Stimulated activated CD4-positive, alpha-beta T cell treated with anti-CD3 and anti-CD28 coated beads, Interleukin-2, amount 100 ng/mL, for 24 hours (primary cell): ENCODE data around the gene ADGRE1.

Source experiments
- DNase-seq, 2 donors: peaks; one replicate each; pipeline ENCODE4 v3.0.0-alpha.2; 2020

The ADGRE1 gene

DNA sequence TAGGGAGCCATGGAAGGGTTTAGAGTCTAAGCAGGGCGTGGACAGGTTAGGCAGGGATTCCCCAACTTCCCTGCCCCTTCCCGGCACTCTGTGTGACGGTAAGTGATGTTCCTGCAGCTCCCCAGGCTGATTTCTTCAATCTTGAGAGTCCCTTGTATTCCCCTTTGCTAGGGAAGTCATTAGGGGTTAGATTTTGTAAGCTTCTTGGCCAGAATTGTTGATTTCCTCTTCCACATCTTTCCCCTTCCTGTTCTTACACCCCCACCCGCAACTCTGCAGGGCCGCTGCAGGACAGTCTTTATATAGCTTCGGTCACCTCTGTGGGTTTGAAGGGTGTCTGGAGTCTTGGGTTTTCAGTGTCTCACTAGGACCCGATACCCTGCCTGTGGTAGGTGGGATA lies 10.6 kb upstream of the ADGRE1 start:
- no peak for DNase-seq

DNA sequence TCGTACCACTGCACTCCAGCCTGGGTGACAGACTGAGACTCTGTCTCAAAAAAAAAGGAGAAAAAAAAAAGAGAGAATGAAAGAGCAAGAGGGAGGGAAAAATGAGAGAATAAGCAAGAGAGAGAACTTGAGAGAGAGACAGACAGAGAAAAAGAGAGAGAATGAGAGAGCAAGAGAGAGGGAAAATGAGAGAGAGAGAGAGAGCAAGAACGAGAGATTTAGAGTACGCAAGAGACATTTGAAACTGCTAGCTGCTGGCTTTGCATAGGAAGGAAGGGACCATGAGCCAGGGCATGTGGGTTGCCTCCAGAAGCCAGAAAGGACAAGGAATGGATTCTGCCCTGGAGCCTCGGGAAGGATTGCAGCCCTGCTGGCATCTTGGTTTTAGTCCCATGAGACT lies 9.6 kb upstream of the ADGRE1 start:
- no peak for DNase-seq

DNA sequence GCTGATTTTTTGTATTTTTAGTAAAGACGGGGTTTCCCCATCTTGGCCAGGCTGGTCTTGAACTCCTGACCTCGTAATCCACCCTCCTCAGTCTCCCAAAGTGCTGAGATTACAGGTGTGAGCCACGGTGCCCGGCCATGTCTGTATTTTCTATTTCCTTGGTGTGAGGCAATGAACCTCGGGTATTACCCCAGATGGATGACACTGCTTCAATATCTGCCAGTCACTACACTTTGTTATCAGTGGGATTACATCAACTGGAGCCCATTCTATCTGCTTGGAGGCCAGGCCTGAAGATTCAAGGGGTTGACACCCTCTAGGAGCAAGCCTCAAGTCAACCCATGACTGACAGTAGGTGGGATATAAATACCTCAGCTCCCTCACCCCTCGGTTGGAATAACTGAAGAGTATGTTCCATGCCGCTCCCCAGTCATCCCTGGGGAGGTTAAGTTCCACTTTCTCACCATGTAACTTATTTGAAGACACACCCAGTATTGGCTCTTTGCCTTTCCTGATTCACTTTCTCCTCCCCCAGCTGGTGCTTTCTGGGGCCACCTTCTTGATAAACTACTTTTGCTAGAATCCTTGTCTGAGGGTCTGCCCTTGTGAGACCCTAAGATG lies 992 bp upstream of the ADGRE1 start:
- no peak for DNase-seq

DNA sequence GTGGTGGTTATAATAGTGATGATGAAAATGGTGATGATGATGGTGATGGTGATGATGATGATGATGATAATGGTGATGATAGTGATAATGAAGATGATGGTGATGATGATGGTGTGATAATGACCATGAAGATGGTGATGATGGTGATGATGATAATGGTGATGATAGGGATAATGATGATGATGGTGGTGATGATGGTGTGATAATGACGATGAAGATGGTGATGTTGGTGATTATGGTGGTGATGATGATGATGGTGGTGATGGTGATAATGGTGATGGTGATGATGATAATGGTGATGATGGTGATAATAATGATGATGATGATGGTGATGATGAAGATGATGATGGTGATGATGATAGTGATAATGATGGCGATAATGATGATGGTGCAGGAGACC lies 1.6 kb downstream of the ADGRE1 start:
- DNase-seq, result no peak

DNA sequence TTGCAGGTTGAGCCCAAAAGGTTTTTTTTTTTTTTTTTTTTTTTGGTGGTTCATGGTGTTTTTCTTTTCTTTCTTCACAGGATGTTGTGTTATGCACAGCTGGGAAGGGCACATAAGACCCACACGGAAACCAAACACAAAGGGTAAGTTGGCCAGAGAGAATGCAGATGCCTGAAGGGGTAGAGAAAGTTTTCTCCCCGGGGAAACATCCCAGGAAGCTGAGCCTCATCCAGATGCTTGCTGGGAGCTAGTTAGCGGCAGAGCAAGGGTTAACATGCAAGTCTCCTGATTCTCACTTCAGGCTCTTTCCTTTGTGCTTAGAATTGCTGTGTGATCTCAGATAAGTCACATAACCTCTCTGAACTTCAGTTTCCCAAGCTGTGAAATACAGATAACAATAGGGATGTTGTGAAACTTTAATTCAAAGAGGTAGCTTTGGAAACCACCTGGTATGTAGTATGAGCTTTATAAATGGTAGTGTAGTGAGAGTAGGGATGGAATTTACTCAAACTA lies 3.1 kb downstream of the ADGRE1 start:
- DNase-seq, result no peak

DNA sequence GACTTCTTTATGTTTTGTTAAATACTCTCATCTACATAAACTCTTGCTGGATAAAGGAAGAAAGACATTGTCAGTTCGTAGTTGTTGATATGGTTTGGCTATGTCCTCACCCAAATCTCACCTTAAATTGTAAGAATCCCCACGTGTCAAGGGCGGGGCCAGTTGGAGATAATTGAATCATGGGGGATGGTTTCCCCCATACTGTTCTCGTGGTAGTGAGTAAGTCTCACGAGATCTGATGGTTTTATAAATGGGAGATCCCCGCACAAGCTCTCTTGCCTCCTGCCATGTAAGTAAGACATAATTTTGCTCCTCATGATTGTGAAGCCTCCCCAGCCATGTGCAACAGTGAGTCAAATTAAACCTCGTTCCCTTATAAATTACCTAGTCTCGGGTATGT lies 3.6 kb downstream of the ADGRE1 start:
- DNase-seq, result peak; percentile 35 to 56

DNA sequence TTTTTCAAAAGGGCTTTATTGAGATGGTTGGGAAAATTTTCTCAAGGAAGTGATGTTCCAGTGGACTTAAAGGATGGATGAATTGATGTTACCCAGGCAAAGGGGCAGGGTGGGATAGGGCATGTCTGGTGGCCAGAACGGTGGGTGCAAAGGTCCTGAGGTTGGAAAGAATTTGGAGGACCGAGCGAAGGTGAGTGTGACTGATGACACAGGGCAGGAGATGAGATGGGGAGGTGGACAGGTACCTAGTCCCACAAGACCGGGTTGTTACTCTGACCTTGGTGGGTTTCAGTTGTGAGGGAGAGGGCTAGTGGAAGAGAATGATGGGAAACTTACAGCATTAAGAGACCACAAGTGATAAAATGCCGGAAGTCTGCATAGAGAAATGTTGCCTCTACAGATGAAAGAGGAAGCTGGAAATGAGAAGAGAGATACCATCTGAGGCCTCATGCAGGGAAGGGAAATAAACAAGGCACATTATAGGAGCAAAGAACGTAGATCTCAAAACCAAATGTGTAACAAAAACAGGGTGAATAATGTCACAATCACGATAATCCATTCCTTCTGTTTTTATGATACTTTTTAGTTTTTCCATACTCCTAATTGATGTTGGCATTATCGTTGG lies 4.5 kb downstream of the ADGRE1 start:
- DNase-seq, result no peak

DNA sequence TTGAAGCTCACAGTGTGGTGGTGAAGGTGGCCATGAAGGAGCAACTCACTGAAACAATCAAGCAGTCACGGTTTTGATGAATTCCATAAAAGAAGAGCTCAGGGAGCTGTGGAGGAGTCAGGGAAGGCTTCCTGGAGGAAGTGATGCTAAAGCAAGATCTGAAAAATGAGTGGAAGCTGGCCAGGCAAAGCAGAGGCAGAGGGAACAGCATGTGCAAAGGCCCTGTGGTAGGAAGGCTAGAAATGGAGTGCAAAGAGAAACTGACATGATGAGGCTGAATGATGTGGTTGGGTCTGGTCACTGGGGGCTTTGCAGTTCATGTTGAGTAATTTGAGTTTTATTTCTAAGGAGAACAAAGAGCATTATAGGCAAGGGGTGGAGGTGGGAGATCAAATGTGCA lies 6.9 kb downstream of the ADGRE1 start:
- DNase-seq, result no peak

DNA sequence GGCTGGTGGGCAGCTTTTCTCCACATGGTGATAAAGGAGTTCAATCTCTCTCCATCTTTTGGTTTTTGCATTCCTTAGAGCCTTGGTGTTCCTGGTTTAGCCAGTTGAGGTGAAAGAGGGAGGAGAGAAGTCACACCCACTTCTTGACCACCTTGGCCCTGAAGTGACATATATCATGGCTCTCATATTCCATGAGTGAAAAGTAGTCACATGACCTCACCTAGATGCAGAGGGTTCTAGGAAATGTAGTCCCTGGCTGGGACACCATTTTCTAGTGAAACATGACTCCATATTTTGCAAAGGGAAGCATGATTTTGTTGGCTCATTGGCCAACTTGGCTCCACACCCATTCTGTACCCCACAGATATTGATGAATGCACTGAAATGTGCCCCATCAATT lies 16.1 kb downstream of the ADGRE1 start:
- DNase-seq, result no peak

DNA sequence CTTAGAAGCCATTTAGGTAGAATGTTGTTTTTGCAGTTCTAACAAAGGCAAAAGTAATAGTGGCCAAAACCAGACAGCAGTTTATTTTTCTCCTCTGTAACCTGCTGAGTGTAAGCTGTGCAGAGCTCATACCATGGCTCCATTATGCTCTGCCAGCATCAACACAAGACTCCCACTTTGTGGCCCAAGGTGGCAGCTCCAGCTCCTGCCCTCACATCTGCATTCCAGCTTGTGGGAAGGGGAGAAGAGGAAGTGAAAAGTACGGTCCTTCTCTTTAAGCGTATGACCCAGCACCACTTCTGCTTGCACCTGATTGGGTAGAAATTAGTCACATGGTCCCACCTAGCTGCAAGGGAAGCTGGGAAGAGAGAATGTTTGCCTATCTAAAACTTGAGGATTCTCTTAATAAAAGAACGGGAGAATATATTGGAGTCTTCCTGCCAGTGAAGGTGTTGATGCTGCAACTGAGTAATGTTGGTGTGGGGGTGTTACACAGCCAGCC lies 19.2 kb downstream of the ADGRE1 start:
- DNase-seq, result no peak

DNA sequence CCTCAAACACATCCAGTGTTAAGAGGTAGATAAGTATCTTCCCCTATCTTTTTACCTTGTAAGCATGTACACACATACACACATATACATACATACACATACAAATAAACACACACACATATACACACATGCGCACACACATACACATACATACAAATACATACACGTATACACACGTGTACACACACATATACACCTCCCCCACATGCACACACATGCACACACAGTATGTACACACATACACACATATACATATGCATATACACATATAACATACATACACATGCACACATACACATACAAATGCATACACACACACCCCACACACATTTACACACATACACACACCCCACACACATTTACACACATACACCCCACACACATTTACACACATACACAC lies 24.1 kb downstream of the ADGRE1 start:
- DNase-seq, result no peak

DNA sequence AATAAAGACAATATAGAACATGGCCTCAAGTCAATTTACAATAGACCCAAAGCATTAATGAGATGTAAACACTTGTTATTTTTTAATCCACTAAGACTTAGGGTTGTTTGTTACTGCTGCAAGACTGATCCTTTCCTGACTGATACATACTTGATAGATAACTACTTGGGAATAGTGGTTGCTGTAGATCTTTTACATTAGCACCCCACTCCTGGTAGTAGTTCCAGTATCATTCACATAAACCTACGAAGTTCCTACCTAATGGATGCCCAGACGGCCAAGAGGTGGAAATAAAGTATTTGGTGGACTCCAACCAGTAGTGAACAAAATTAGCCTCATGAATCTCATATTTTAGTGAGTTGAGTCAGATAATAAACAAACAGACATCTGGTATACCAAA lies 26.9 kb downstream of the ADGRE1 start:
- no peak for DNase-seq

DNA sequence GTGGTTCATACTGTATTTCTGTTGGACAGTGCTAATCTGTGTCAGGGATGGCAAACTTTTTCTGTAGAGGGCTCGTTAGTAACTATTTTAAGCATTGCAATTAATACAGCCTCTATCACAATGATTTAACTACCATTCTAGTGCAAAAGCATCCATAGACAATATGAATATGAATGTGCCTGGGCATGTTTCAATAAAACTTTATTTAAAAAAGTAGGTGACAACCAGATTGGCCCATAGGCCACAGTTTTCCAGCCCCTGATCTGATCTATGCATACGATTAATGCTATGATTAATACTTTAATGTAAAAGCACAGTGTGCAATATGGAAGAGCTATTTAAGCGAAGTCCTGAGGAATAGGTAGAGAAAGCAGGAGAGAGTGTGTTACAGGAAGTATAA lies 29.6 kb downstream of the ADGRE1 start:
- DNase-seq, result no peak

DNA sequence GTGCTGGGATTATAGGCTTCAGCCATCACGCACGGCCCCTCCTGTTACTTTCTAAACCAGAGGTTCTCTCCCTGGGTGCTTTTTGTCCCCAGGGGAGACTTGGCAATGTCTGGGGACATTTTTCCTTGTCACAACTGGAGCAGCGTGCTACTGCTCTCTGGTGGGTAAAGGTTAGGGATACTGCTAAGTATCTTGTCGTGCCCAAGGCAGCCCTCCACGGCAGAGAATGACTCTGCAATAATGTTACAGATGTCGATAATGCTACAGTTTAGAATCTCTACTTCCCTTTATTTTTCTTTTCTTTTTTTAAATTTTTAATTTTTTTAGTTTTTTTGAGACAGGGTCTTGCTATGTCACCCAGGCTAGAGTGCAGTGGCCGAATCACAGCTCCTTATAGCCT lies 38.0 kb downstream of the ADGRE1 start:
- no peak for DNase-seq

DNA sequence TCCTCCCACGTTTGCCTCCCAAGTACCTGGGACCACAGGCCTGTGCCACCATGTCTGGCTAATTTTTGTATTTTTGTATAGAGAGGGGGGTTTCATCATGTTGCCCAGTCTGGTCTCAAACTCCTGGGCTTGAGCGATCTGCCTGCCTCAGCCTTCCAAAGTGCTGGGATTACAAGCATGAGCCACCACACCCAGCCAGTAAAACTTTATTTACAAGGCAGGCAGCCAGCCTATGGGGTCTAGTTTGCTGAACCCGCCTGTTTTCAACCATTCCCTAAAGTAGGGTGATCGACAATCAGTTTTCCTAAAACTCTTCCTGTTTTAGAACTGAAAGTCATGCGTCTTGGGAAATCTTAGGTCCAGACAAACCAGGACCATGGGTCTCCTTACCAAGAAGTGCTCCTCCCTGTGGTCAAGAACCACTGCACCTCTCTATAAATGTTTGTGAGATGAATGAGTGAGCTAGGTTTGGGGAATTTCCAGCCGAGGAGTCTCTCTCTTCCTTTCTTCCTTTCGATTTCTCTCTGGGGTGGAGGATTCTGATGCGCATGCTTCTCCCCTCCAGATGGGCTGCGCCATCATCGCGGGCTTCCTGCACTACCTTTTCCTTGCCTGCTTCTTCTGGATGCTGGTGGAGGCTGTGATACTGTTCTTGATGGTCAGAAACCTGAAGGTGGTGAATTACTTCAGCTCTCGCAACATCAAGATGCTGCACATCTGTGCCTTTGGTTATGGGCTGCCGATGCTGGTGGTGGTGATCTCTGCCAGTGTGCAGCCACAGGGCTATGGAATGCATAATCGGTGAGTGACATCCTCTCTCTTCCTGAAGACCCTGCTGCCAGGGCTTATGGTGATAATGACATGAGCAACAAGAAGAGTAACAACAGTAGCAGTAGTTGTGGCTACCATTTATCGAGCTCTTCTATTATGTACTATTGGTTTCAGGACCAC lies 38.7 kb downstream of the ADGRE1 start:
- peak; percentile 19 to 35 for DNase-seq

DNA sequence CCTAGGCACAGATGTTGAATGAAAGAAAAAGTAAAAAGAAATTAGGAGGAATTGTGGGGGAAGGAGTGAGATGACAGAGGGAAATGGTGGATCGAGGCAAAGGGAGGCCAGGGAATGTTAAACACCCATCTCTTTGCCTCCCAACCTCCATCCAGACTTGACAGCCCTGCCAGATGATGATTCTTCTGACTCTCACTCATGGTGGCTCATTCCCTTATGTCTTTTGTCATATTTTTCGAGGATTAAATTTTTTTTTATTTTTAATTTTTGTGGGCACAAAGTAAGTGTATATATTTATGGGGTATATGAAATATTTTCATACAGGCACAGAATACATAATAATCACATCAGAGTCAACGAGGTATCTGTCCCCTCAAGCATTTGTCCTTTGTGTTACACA lies 42.8 kb downstream of the ADGRE1 start:
- DNase-seq, result no peak

DNA sequence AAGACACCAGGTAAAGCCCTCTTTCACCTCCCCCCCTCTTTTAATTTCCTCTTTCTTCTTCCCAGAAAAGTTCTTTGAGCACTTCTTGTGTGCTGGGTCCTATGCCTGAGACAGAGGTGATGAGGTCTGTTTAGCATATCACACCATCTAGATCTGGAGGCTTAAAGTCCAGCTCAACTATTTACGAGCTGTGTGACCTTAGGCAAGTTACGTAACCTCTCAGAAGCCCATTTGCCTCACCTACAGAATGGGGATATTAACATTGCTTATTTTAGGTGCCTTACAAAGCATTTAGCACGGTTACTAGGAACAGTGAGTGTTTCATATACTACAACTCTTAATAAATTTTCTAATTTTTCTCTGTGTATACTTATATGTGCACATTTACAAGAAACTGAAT lies 47.7 kb downstream of the ADGRE1 start:
- no peak for DNase-seq

DNA sequence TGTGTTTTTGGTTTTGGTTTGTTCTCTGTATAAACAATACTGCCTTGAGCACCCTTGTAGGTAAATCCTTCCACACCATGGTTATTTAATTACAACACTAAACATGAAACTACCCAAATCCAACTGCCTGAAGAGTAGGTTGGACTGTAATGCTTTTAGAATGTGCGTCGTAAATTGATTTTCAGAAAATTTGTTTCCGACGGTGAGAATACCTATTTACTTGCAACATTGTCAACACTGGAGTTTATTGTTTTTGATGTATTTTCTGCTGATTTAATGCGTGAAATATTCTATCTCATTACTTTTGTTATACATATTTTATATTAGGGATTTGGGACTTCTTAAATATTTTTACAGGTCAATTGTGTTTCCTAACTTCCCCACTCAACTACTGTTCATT lies 48.2 kb downstream of the ADGRE1 start:
- no peak for DNase-seq

DNA sequence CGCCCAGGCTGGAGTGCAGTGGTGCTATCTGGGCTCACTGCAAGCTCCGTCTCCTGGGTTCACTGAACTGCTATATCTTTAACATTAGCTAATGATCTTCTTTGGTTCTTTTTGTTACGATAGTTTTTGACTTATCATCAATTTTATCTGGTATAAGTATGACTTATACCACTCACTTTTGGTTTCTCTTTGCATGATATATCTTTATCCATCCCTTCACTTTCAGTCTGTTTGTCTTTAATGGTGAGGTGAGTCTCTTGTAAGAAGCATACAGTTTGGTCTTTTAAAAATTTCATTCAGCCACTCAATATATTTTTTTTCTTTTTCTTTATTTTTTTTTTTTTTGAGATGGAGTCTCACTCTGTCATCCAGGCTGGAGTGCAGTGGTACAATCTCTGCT lies 58.4 kb downstream of the ADGRE1 start:
- DNase-seq, result no peak

DNA sequence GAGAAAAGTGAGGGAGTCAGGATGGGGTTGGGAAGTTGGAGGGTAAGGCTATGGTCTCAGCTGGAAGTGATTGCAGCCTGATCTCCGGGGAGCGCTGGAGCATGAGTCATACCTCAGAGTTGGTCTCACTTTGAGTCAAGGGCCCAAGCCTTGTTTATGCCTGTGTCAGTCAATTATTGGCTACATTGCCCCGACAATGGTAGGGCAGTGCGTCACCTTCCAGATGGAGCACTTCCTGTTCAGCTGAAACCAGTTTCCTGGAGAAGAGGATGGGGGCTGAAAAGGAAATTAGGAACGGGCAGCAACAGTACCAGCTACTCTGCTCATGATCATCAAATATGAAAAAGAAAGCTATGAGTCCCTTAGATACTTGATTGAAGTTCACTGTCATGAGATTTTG lies 60.4 kb downstream of the ADGRE1 start:
- DNase-seq, result peak; percentile 41 to 62

DNA sequence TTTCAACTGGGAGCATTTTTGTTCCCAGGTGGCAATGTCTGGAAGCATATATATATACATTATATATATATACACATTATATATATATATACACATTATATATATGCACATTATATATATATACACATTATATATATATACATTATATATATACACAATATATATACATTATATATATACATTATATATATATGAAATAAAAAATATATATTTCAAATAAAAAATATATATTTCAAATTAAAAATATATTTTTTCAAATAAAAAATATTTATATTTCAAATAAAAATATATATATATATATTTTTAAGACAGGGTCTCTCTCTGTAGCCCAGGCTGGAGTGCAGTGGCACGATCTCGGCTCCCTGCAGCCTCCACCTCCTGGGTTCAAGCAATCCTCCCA lies 61.5 kb downstream of the ADGRE1 start:
- no peak for DNase-seq

DNA sequence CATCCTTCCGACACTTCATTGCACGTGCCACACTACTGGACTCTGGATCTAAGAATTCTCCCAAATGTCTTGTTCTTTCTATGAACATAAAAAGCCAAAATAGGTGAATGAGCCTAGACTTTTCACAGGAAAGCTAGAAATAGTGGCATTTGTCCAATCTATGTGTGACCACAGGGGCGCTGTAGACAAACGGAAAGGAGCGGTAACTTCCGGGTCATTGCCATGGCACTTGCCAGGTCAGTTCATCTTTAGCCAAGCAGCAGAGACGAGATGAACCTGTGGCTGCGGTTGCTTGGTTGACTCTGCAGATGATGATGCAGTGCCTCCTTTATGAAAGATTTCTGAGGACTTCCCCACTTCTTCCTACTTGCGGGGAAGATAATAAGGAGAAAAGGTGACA lies 65.6 kb downstream of the ADGRE1 start:
- no peak for DNase-seq

DNA sequence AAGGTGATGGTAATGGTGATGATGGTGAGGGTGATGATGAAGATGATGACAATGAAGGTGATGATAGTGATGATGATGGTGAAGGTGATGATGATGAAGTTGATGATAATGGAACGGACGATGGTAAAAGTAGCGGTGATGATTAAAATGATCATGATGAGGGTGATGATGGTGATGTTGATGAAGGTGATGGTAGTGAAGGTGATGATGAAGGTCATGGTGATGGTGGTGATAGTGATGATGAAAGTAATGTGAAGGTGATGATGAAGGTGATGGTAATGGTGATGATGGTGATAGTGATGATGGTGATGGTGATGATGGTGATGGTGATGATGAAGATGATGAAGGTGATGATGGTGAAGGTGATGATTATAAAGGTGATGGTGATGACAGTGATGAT lies 67.7 kb downstream of the ADGRE1 start:
- DNase-seq, result no peak

DNA sequence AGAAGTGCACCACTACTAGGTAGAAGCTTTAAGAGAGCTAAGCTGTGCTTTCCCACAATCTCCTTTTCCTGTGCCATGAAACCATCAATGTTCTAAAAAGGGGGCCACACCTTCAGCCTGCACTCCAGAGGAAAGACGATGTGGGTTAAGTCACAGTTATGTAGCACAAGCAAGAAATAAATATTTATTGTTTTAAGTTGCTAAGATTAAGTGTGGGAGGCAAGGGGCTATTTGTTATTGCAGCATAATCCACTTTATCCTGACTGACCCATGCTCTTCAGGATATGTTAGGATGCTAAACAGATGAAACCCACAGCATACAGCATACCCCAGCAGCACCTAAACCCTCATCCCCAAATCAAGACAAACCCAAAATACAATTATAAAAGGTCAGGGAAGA lies 69.2 kb downstream of the ADGRE1 start:
- DNase-seq, result no peak
